HG03571 (cell line): ENCODE results near the gene MCU.
"Not testable (repeated sequence)": the region's sequence is repeated elsewhere in the genome, so short reads cannot be mapped to it uniquely, and the experiment has no call there.

Source experiments
- ATAC-seq: cut with Tn5 transposase; IDR thresholded peaks from one replicate; pipeline ENCODE4 v1.9.1; 2021; ENCODE audit not compliant: unreplicated experiment

Gene MCU

GRCh38 chr10:72888151-72888638, 196.3 kb downstream of the MCU start:
- ATAC-seq = no peak

GRCh38 chr10:72889391-72889831, 197.5 kb downstream of the MCU start:
- ATAC-seq = no peak

DNA sequence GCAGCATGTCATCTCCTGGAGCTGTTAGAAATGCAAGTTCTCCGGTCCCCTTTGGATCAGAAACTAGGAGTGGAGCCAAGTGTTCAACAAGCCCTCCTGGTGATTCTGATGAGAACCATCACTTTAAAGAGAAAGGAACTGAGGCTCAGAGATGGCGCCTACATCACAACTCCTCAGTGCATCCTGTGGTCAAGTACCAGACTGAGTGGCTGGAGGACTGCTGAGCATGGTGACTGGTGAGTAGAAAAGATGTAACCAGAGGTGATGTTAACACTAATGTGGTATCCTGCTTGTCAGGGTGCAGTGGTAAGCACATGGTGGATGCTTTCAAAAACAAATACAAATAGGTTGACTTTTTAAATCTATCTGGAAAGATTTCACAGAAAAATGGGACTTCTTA, 198.1 kb downstream of the MCU start:
- ATAC-seq = no peak

- ATAC-seq = no peak
Measured at GRCh38 chr10:72893136-72893798, 201.3 kb downstream of the MCU start, which contains the start of gene OIT3. Gene OIT3 (plus strand): TSS chr10:72893739. CDS start chr10:72893799, 60 bp downstream.

- no peak for ATAC-seq
Measured at GRCh38 chr10:72895236-72895850, 203.4 kb downstream of the MCU start.

DNA sequence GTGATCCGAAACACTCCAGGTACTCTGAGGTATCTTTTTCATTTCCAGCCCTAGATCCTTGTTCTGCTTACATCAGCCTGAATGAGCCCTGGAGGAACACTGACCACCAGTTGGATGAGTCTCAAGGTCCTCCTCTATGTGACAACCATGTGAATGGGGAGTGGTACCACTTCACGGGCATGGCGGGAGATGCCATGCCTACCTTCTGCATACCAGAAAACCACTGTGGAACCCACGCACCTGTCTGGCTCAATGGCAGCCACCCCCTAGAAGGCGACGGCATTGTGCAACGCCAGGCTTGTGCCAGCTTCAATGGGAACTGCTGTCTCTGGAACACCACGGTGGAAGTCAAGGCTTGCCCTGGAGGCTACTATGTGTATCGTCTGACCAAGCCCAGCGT, 206.7 kb downstream of the MCU start:
- no peak for ATAC-seq

DNA sequence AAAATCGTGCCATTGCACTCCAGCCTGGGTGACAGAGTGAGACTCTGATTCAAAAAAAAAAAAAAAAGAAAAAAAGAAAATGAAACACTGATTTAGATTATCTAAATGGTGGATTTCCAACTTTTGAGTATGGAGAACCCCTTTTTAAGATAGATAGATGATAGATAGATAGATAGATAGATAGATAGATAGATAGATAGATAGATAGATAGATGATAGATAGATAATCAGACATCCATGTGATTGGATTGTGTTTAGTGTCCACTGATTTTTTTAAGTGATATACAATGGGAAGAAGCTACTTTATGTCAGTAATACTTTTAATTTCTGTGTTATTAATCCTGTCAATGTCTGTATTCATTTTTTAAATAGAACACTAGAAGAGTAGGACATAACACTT, 207.6 kb downstream of the MCU start:
- ATAC-seq = no peak

GRCh38 chr10:72903941-72904446, 212.1 kb downstream of the MCU start:
- ATAC-seq = not testable (repeated sequence)

GRCh38 chr10:72904806-72905205, 212.9 kb downstream of the MCU start:
- ATAC-seq = no peak

DNA sequence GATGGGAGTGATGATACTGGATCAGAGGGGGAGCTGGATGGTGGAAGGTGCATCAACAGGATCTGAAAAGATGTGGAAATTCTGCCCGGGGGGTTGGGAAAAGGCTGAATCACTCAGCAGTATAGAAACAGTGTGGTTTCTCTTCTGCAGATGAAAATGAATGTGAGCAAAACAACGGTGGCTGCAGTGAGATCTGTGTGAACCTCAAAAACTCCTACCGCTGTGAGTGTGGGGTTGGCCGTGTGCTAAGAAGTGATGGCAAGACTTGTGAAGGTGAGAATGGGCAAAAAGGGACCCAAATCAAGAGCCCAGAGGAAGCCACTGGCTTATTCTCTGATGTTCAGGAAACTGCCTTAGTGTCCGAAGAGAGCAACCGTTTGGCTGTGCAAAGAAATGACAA, 214.5 kb downstream of the MCU start:
- ATAC-seq = no peak

DNA sequence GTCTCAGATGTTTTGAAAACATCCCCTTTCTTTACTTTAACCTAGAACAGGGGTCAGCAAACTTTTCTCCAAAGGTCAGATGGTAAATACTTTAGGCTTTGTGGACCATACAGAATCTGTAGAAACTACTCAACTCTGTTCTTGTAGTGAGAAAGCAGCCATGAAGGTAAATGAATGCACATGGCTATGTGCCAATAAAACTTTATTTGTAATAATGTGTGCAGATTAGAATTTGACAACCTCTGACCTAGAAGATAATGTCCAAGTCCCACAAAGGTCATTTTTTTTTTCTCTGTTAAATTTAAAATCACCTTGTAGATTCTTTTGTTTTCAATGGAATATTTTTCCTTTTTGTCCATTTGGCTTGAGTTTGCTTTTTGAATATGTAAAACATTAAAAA, 218.8 kb downstream of the MCU start:
- ATAC-seq = no peak

DNA sequence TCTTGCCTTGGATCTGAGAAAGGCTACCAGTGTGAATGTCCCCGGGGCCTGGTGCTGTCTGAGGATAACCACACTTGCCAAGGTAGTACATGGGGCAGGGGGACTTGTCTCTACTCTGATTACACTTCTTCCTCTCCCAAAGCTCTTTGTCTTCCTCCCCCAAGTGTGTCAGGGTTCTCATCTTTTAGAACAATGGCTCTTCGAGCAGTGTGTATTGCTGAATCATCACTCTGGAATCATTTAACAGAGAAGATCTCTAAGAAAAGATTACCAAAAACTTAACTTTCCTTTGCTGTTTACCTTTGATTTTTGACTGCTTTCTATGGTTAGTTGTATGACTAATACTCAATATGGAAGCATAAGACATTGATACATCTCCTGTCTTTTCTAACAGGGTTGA, 219.8 kb downstream of the MCU start:
- no peak for ATAC-seq

- ATAC-seq = no peak
Measured at GRCh38 chr10:72912736-72913135, 220.8 kb downstream of the MCU start.

DNA sequence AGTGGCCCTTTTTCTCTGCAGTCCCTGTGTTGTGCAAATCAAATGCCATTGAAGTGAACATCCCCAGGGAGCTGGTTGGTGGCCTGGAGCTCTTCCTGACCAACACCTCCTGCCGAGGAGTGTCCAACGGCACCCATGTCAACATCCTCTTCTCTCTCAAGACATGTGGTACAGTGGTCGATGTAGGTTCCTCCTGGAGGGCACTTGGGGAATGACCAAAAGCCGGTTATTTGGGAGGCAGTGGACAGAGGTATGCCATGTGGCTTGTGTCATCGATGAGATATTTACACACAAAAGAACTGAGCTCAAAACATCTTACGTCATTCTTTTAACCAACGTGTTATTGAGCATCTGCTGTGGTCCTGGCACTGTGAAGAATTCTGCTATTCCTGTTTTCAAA, 221.3 kb downstream of the MCU start:
- no peak for ATAC-seq

GRCh38 chr10:72917201-72917600, 225.3 kb downstream of the MCU start:
- ATAC-seq = not testable (repeated sequence)

DNA sequence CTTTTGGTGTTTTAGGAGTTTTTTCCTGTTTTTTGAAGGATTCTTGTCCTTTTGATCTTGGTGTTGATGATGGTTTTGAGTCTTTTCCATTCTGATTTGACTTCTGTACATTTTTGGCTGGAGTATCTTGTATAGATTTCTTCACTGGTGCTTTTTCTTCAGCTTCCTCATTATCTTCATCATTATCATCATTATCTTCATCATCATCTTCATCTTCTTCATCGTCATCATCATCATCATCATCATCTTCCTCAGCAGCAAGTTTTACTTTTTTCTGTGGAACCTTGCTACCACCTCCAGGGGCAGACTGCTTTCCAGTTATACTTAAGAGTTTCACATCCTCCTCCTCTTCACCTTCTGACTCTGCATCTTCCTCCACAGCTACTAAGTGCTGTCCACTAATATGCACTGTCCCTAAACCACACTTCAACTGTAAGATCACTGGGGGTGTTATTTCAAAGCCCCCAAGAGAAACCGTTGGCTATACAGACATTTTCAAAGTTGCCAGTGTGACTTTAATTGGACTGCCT, 225.9 kb downstream of the MCU start:
- ATAC-seq = not testable (repeated sequence)

DNA sequence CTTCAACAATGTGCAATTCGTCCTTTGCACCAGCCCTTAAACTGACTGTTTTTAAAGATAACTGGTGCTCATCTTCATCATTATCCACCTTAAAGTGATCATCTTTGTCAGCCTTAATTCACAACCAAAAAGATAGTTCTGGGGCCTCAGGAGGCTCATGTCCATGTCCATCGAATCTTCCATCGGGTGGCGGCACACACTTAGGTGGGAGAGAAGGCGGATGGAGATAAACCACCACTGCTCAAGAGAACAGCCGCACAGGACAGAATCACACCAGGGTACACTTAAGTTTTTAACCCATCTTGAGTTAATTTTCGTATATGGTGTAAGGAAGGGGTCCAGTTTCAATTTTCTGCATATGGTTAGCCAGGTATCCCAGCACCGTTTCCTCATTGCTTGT, 226.4 kb downstream of the MCU start:
- no peak for ATAC-seq

GRCh38 chr10:72921147-72921683, 229.3 kb downstream of the MCU start:
- ATAC-seq = not testable (repeated sequence)

- ATAC-seq = no peak
Measured at GRCh38 chr10:72924351-72924750, 232.4 kb downstream of the MCU start.

DNA sequence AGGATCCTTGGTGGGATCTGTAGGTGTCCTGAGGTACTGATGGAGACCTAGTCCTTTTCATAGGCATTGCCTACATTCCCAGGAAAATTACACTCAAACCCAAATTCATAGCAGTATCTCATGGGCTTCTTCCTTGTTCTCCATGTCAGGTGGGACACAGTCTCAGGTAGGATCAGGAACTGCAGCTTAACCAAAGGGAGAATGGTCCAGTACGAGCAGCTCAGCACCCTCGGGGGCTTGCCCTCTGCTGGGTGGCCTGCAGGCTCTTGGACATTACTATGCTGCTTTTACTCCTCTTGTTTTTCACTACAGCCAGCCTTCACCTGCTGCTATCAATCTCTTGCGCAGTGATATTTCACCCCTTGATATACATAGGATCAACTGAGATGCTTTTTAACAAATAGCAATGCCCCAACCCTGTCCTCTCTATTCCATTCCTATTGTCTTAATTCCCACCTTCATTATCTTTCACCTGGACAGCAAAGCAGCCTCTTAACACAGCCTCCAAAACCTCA, 234.1 kb downstream of the MCU start:
- ATAC-seq = no peak

DNA sequence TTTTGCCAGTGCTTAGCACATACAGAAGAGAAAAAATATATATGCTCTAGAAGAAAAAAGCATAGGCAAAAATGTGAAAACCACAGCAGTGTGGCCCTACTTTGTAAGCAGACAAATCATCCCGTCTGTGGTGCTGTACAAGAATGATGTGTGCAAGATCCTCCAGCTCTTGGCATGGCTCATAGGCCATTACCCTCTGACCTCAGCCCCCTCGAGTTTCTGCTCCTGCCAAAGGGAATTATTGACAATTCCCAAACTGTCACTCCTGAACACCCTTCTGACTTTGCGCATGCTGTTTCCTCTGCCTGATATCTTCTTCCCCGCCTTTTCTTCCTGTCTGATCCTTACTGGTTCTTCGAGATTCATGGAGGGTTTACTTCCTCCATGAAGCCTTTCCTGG, 235.5 kb downstream of the MCU start:
- ATAC-seq = no peak

DNA sequence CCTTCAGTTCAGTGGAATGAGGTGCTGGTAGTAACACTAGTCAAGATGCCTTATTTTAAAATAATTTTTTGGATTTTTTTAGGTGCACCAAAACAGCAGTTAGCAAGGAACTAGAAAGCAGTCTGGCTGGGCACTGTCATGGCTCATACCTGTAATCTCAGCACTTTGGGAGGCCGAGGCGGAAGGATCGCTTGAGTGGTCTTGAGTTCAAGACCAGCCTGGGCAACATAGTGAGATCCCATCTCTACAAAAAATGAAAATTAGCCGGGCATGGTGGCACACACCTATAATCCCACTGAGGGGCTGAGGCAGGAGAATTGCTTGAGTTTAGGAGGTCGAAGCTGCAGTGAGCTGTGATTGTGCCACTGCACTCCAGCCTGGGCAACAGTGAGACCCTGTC, 236.9 kb downstream of the MCU start:
- no peak for ATAC-seq
